Measurements from ENCODE around the gene FARSA. TPM values are rescaled to one million over a fixed set of nuclear protein-coding genes. Genes with fewer than 3 reads are reported as not detected.

FARSA gene
- total and polyA plus RNA-seq, 3 experiments from 2014 or later, result 64.5 to 192 (median 188) TPM

- Histone ChIP-seq H3K27me3 (ENCODE audit: insufficient read depth, low read length, poor library complexity, severe bottlenecking) (no peaks in the 10 kb centered on the region), H3K9me3 (ENCODE audit: low read length) (no peaks in the 10 kb centered on the region), H3K4me3 (ENCODE audit: low read length) (no peak overlapping the region), H3K27ac (ENCODE audit: low read depth, low read length) (no peak overlapping the region), H3K36me3 (ENCODE audit: insufficient read depth, low read length) (no peaks in the 10 kb centered on the region), H3K4me1 (ENCODE audit: insufficient read depth, low read length) (no peaks in the 10 kb centered on the region)
- ChIA-PET CTCF (interaction anchor here (0.7 to 7.6 kb wide), 3 partner anchors 8 to 89 kb away, joined by 3 to 76 read pairs (median 4); no protein-coding TSS in a partner anchor), POLR2A (no interaction called here)
- no peaks in the 10 kb centered on the region for H3K9me3 Mint-ChIP-seq
- H3K27ac Mint-ChIP-seq, result no peak overlapping the region
- no peak overlapping the region for H3K4me3 Mint-ChIP-seq
- no peak for DNase-seq
- H3K4me1 Mint-ChIP-seq, result peaks cover 0 to 3% (median 0%) of the 10 kb centered on the region in 3 donors
- H3K36me3 Mint-ChIP-seq, result peaks cover 0 to 6% (median 0%) of the 10 kb centered on the region in 3 donors
- H3K27me3 Mint-ChIP-seq, result peaks cover 15 to 22% of the 10 kb centered on the region in 2 donors
Measured at GRCh38 chr19:12973236-12973635, 39.7 kb upstream of the FARSA start.

- H3K36me3 ChIP-seq (ENCODE audit: insufficient read depth, low read length), result no peaks in the 10 kb centered on the region
- no peak for DNase-seq
- Mint-ChIP-seq H3K9me3 (no peaks in the 10 kb centered on the region), H3K27ac (peak overlapping the region in 1 of 8 donors; percentile 38), H3K4me3 (peak overlapping the region in 1 of 7 donors; percentile 51), H3K4me1 (peaks cover 0 to 3% (median 2%) of the 10 kb centered on the region in 3 donors), H3K36me3 (no peaks in the 10 kb centered on the region), H3K27me3 (peaks cover 2 to 3% of the 10 kb centered on the region in 2 donors)
- POLR2A ChIA-PET, result no interaction called here
- no peaks in the 10 kb centered on the region for H3K4me1 ChIP-seq (ENCODE audit: insufficient read depth, low read length)
- CTCF ChIA-PET, result interaction anchor here (1.6 to 3.4 kb wide), 2 partner anchors 86 to 91 kb away, joined by 8 to 10 read pairs; no protein-coding TSS in a partner anchor
- no peaks in the 10 kb centered on the region for H3K9me3 ChIP-seq (ENCODE audit: low read length)
- no peak overlapping the region for H3K27ac ChIP-seq (ENCODE audit: low read depth, low read length)
- no peaks in the 10 kb centered on the region for H3K27me3 ChIP-seq (ENCODE audit: insufficient read depth, low read length, poor library complexity, severe bottlenecking)
- no peak overlapping the region for H3K4me3 ChIP-seq (ENCODE audit: low read length)
Measured at GRCh38 chr19:12970070-12970820, 36.7 kb upstream of the FARSA start.

GRCh38 chr19:12969292-12969988, 35.9 kb upstream of the FARSA start, which contains the start of gene DAND5:
Gene DAND5 (plus strand): TSS chr19:12969576. CDS start chr19:12969661, 85 bp downstream.
- no peaks in the 10 kb centered on the region for H3K9me3 Mint-ChIP-seq
- H3K27ac ChIP-seq (ENCODE audit: low read depth, low read length), result no peak within 1 kb of the TSS
- peaks cover 2 to 3% of the 10 kb centered on the region in 2 donors for H3K27me3 Mint-ChIP-seq
- no peak within 1 kb of the TSS for H3K27ac Mint-ChIP-seq
- ChIA-PET CTCF (interaction anchor here (1.6 to 3.4 kb wide), 2 partner anchors 85 to 92 kb away, joined by 8 to 10 read pairs; no protein-coding TSS in a partner anchor), POLR2A (no interaction called here)
- peaks cover 5 to 8% (median 5%) of the 10 kb centered on the region in 3 donors for H3K4me1 Mint-ChIP-seq
- no peak within 1 kb of the TSS for H3K4me3 Mint-ChIP-seq
- no peaks in the 10 kb centered on the region for H3K4me1 ChIP-seq (ENCODE audit: insufficient read depth, low read length)
- H3K27me3 ChIP-seq (ENCODE audit: insufficient read depth, low read length, poor library complexity, severe bottlenecking), result no peaks in the 10 kb centered on the region
- H3K36me3 Mint-ChIP-seq, result no peaks in the 10 kb centered on the region
- H3K36me3 ChIP-seq (ENCODE audit: insufficient read depth, low read length), result no peaks in the 10 kb centered on the region
- H3K4me3 ChIP-seq (ENCODE audit: low read length), result no peak within 1 kb of the TSS
- DNase-seq, result no peak
- H3K9me3 ChIP-seq (ENCODE audit: low read length), result no peaks in the 10 kb centered on the region

GRCh38 chr19:12967907-12968306, 34.4 kb upstream of the FARSA start:
- POLR2A ChIA-PET, result no interaction called here
- H3K4me1 Mint-ChIP-seq, result peaks cover 5 to 8% (median 5%) of the 10 kb centered on the region in 3 donors
- CTCF ChIA-PET, result interaction anchor here (0.6 to 5.2 kb wide), 7 partner anchors 9 to 162 kb away, joined by 3 to 117 read pairs (median 6); partner anchors contain the start of genes DNASE2 and KLF1
- Histone ChIP-seq H3K4me1 (ENCODE audit: insufficient read depth, low read length) (no peaks in the 10 kb centered on the region), H3K9me3 (ENCODE audit: low read length) (no peaks in the 10 kb centered on the region), H3K27me3 (ENCODE audit: insufficient read depth, low read length, poor library complexity, severe bottlenecking) (no peaks in the 10 kb centered on the region), H3K27ac (ENCODE audit: low read depth, low read length) (no peak overlapping the region), H3K4me3 (ENCODE audit: low read length) (no peak overlapping the region), H3K36me3 (ENCODE audit: insufficient read depth, low read length) (no peaks in the 10 kb centered on the region)
- DNase-seq, result no peak
- H3K9me3 Mint-ChIP-seq, result no peaks in the 10 kb centered on the region
- H3K27ac Mint-ChIP-seq, result no peak overlapping the region
- H3K27me3 Mint-ChIP-seq, result peaks cover 0 to 3% of the 10 kb centered on the region in 2 donors
- no peak overlapping the region for H3K4me3 Mint-ChIP-seq
- no peaks in the 10 kb centered on the region for H3K36me3 Mint-ChIP-seq

DNA sequence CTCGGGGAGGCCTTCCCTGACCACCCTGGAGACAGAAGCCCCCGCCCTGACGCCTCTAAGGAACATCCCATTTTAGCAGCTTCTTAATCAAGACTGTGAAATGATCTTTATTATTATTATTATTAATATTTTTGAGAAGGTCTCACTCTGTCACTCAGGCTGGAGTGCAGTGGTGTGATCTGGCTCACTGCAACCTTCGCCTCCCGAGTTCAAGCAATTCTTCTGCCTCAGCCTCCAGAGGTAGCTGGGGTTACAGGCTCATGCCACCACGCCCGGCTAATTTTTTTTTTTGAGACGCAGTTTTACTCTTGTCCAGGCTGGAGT, 32.3 kb upstream of the FARSA start:
- H3K36me3 Mint-ChIP-seq, result no peaks in the 10 kb centered on the region
- Histone ChIP-seq H3K36me3 (ENCODE audit: insufficient read depth, low read length) (no peaks in the 10 kb centered on the region), H3K4me1 (ENCODE audit: insufficient read depth, low read length) (no peaks in the 10 kb centered on the region), H3K27me3 (ENCODE audit: insufficient read depth, low read length, poor library complexity, severe bottlenecking) (no peaks in the 10 kb centered on the region), H3K9me3 (ENCODE audit: low read length) (no peaks in the 10 kb centered on the region), H3K27ac (ENCODE audit: low read depth, low read length) (peak overlapping the region; percentile 64), H3K4me3 (ENCODE audit: low read length) (no peak overlapping the region)
- CTCF ChIA-PET, result interaction anchor here (0.7 to 5.2 kb wide), 64 partner anchors 10 to 295 kb away, joined by 3 to 117 read pairs (median 4); partner anchors contain the start of genes CALR, DNASE2, FARSA and GADD45GIP1
- H3K4me3 Mint-ChIP-seq, result peak overlapping the region in 6 of 7 donors; percentile 12 to 85 (median 66)
- no peaks in the 10 kb centered on the region for H3K9me3 Mint-ChIP-seq
- peaks cover 0 to 3% of the 10 kb centered on the region in 2 donors for H3K27me3 Mint-ChIP-seq
- peak overlapping the region in 3 of 8 donors; percentile 38 to 79 (median 74) for H3K27ac Mint-ChIP-seq
- H3K4me1 Mint-ChIP-seq, result peaks cover 5 to 8% (median 5%) of the 10 kb centered on the region in 3 donors
- POLR2A ChIA-PET, result interaction anchor here (0.6 to 1.5 kb wide), 9 partner anchors 8 to 152 kb away, joined by 3 to 7 read pairs (median 4); partner anchors contain the start of gene DNASE2
- no peak for DNase-seq

- H3K4me1 ChIP-seq (ENCODE audit: insufficient read depth, low read length), result no peaks in the 10 kb centered on the region
- POLR2A ChIA-PET, result interaction anchor here (0.6 to 1.5 kb wide), 9 partner anchors 8 to 152 kb away, joined by 3 to 7 read pairs (median 4); partner anchors contain the start of gene DNASE2
- peak overlapping the region; percentile 64 for H3K27ac ChIP-seq (ENCODE audit: low read depth, low read length)
- H3K4me3 Mint-ChIP-seq, result peak overlapping the region; percentile 17 to 92 (median 89)
- peak overlapping the region in 6 of 8 donors; percentile 1 to 86 (median 78) for H3K27ac Mint-ChIP-seq
- H3K36me3 ChIP-seq (ENCODE audit: insufficient read depth, low read length), result no peaks in the 10 kb centered on the region
- peaks cover 0 to 3% of the 10 kb centered on the region in 2 donors for H3K27me3 Mint-ChIP-seq
- peaks cover 5 to 8% (median 5%) of the 10 kb centered on the region in 3 donors for H3K4me1 Mint-ChIP-seq
- CTCF ChIA-PET, result interaction anchor here (0.7 to 5.2 kb wide), 66 partner anchors 9 to 296 kb away, joined by 3 to 117 read pairs (median 4); partner anchors contain the start of genes CALR, DNASE2, FARSA and GADD45GIP1
- H3K36me3 Mint-ChIP-seq, result no peaks in the 10 kb centered on the region
- H3K27me3 ChIP-seq (ENCODE audit: insufficient read depth, low read length, poor library complexity, severe bottlenecking), result no peaks in the 10 kb centered on the region
- H3K9me3 Mint-ChIP-seq, result no peaks in the 10 kb centered on the region
- no peaks in the 10 kb centered on the region for H3K9me3 ChIP-seq (ENCODE audit: low read length)
- DNase-seq, result peak; percentile 71 to 83 (median 72)
- peak overlapping the region; percentile 93 for H3K4me3 ChIP-seq (ENCODE audit: low read length)
Measured at GRCh38 chr19:12965017-12965811, 31.7 kb upstream of the FARSA start.

DNA sequence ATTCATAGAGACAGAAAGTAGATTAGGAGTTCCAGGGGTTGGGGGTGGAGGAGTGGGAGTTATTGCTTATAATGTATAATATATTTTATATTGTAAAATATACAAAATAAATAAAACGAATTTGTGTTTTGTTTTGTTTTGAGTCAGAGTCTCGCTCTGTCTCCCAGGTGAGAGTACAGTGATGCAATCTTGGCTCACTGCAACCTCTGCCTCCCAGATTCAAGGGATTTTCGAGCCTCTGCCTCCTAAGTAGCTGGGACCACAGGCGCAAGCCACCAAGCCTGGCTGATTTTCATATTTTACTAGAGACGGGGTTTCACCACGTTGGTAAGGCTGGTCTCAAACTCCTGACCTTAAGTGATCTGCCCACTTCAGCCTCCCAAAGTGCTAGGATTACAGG, 26.0 kb upstream of the FARSA start:
- peaks cover 15% of the 10 kb centered on the region for H3K4me1 ChIP-seq (ENCODE audit: insufficient read depth, low read length)
- no peaks in the 10 kb centered on the region for H3K27me3 ChIP-seq (ENCODE audit: insufficient read depth, low read length, poor library complexity, severe bottlenecking)
- H3K36me3 ChIP-seq (ENCODE audit: insufficient read depth, low read length), result peaks cover 6% of the 10 kb centered on the region
- Mint-ChIP-seq H3K9me3 (no peaks in the 10 kb centered on the region), H3K4me1 (peaks cover 20 to 26% (median 22%) of the 10 kb centered on the region in 3 donors), H3K36me3 (peaks cover 0 to 15% (median 0%) of the 10 kb centered on the region in 3 donors), H3K27ac (no peak overlapping the region), H3K27me3 (peaks cover 0 to 1% of the 10 kb centered on the region in 2 donors), H3K4me3 (no peak overlapping the region)
- no peak for DNase-seq
- no peaks in the 10 kb centered on the region for H3K9me3 ChIP-seq (ENCODE audit: low read length)
- no peak overlapping the region for H3K4me3 ChIP-seq (ENCODE audit: low read length)
- CTCF ChIA-PET, result no interaction called here
- H3K27ac ChIP-seq (ENCODE audit: low read depth, low read length), result no peak overlapping the region
- POLR2A ChIA-PET, result interaction anchor here (0.6 kb wide), 1 partner anchor 394 kb away, joined by 8 read pairs; no protein-coding TSS in a partner anchor

Data from CD8-positive, alpha-beta memory T cell (primary cell).